Stimulated activated memory B cell treated with anti-CD40 and anti-IgM and Interleukin-4, amounts not matched to agents 10 μg/mL and 1 μg/mL and 100 μg/mL, for 72 hours (primary cell): ENCODE measurements around the gene MRPL1.
"Not testable (repeated sequence)": the region's sequence is repeated elsewhere in the genome, so short reads cannot be mapped to it uniquely, and the experiment has no call there.

Source experiments
- ATAC-seq: fragments of 150-1000 bp; cut with Tn5 transposase; 2 replicates; pipeline ENCODE4 v1.10.0; 2021
- H3K27ac Mint-ChIP-seq: one replicate; pipeline ENCODE4 v1.8.0; 2022; ENCODE audit warnings: mild to moderate bottlenecking, mixed read lengths
- H3K27me3 Mint-ChIP-seq: one replicate; pipeline ENCODE4 v1.8.0; 2022; ENCODE audit warnings: mixed read lengths
- H3K36me3 Mint-ChIP-seq: one replicate; pipeline ENCODE4 v1.8.0; 2022; ENCODE audit warnings: mixed read lengths
- H3K4me1 Mint-ChIP-seq: one replicate; pipeline ENCODE4 v1.8.0; 2022; ENCODE audit warnings: mixed read lengths
- H3K4me3 Mint-ChIP-seq: one replicate; pipeline ENCODE4 v1.8.0; 2022; ENCODE audit warnings: mild to moderate bottlenecking, moderate library complexity, mixed read lengths
- H3K9me3 Mint-ChIP-seq: one replicate; pipeline ENCODE4 v1.8.0; 2022; ENCODE audit warnings: mixed read lengths

Gene MRPL1

GRCh38 chr4:77960367-77960766 is 97.7 kb downstream of the MRPL1 start:
- H3K27me3 Mint-ChIP-seq = no peaks in the 10 kb centered on the region
- no peak overlapping the region for H3K27ac Mint-ChIP-seq
- H3K36me3 Mint-ChIP-seq = no peaks in the 10 kb centered on the region
- no peak overlapping the region for H3K4me3 Mint-ChIP-seq
- no peak for ATAC-seq
- no peaks in the 10 kb centered on the region for H3K4me1 Mint-ChIP-seq
- no peaks in the 10 kb centered on the region for H3K9me3 Mint-ChIP-seq

- Mint-ChIP-seq H3K36me3 (no peaks in the 10 kb centered on the region), H3K4me3 (no peak overlapping the region), H3K27me3 (peaks cover 9% of the 10 kb centered on the region), H3K9me3 (no peaks in the 10 kb centered on the region), H3K4me1 (no peaks in the 10 kb centered on the region), H3K27ac (no peak overlapping the region)
- no peak for ATAC-seq
These were observed 100.4 kb downstream of the MRPL1 start for GRCh38 chr4:77963004-77963403.

- not testable (repeated sequence) for H3K36me3 Mint-ChIP-seq, H3K9me3 Mint-ChIP-seq, H3K4me3 Mint-ChIP-seq, ATAC-seq, H3K4me1 Mint-ChIP-seq, H3K27ac Mint-ChIP-seq
- H3K27me3 Mint-ChIP-seq = peaks cover 25% of the 10 kb centered on the region
These were observed 111.0 kb downstream of the MRPL1 start for GRCh38 chr4:77973657-77974056.

DNA sequence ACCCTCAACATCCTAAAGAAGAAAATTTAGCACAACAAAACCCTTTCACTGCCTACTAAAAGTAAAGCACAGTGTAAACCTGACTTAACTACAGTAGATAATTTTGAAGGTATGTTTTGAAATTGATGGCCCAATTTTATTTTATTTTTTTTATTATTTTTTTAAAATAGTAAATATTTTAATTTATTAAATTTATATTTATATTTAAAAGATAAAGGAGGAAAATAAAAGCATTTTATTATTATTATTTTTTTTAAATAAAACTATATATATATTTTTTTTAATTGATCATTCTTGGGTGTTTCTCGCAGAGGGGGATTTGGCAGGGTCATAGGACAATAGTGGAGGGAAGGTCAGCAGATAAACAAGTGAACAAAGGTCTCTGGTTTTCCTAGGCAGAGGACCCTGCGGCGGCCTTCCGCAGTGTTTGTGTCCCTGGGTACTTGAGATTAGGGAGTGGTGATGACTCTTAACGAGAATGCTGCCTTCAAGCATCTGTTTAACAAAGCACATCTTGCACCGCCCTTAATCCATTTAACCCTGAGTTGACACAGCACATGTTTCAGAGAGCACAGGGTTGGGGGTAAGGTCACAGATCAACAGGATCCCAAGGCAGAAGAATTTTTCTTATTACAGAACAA is 120.4 kb downstream of the MRPL1 start:
- not testable (repeated sequence) for H3K27ac Mint-ChIP-seq, H3K4me3 Mint-ChIP-seq, ATAC-seq, H3K4me1 Mint-ChIP-seq, H3K36me3 Mint-ChIP-seq, H3K9me3 Mint-ChIP-seq
- H3K27me3 Mint-ChIP-seq = peaks cover 16% of the 10 kb centered on the region

DNA sequence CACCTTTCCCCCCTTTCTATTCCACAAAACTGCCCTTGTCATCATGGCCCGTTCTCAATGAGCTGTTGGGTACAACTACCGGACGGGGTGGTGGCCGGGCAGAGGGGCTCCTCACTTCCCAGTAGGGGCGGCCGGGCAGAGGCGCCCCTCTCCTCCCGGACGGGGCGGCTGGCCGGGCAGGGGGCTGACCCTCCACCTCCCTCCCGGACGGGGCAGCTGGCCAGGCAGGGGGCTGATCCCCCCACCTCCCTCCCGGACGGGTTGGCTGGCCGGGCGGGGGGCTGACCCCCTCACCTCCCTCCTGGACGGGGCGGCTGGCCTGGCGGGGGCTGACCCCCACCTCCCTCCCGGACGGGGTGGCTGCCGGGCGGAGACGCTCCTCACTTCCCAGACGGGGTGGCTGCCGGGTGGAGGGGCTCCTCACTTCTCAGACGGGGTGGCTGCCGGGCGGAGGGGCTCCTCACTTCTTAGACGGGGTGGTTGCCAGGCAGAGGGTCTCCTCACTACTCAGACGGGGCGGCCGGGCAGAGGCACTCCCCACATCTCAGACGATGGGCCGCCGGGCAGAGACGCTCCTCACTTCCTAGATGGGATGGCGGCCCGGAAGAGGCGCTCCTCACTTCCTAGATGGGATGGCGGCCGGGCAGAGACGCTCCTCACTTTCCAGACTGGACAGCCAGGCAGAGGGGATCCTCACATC is 121.1 kb downstream of the MRPL1 start:
- not testable (repeated sequence) for H3K4me3 Mint-ChIP-seq, H3K36me3 Mint-ChIP-seq, H3K4me1 Mint-ChIP-seq, H3K27ac Mint-ChIP-seq, H3K9me3 Mint-ChIP-seq, ATAC-seq
- H3K27me3 Mint-ChIP-seq = peaks cover 19% of the 10 kb centered on the region

DNA sequence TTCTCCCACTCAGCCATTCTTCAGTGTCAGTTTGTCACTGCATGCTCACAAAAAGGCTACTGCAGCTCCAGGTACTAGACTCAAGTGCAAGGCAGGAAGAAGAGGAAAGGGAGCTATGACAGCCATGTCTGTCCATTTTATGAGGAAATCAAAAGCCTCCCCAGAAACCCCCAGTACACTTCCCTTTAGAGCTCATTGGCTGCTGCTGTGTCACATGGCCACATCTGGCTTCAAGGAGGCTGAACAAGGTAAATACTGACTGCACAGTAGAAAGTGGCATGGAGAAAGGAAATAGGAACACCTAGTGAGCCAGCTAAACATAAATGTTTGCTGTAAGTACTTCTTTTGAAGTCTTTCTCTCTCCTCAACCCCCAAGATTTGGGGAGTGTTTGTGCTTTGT is 127.3 kb downstream of the MRPL1 start:
- Mint-ChIP-seq H3K27ac (no peak overlapping the region), H3K36me3 (no peaks in the 10 kb centered on the region), H3K4me1 (no peaks in the 10 kb centered on the region), H3K9me3 (peaks cover 3% of the 10 kb centered on the region), H3K27me3 (peaks cover 21% of the 10 kb centered on the region), H3K4me3 (no peak overlapping the region)
- ATAC-seq = no peak

DNA sequence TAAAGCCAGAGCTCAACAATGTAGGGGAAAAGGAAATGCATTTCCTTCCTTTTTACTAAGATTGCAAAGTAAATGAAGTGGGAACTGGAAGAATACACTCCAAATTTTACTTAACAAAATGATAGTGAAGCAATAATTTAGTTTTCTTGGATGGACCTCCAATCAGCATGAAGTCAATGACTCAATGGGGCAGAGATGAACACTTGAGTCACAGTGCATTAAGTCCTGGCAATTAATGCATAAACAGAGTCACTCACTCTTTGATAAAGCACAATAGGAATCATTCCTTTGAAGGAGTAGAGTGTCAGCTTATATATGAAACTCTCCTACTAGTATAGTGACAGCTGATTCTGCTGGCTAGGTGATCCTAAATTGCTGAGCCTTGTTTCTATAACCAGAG is 127.8 kb downstream of the MRPL1 start:
- peaks cover 21% of the 10 kb centered on the region for H3K27me3 Mint-ChIP-seq
- H3K36me3 Mint-ChIP-seq = no peaks in the 10 kb centered on the region
- no peak overlapping the region for H3K4me3 Mint-ChIP-seq
- no peak for ATAC-seq
- H3K27ac Mint-ChIP-seq = no peak overlapping the region
- H3K9me3 Mint-ChIP-seq = no peaks in the 10 kb centered on the region
- no peaks in the 10 kb centered on the region for H3K4me1 Mint-ChIP-seq

DNA sequence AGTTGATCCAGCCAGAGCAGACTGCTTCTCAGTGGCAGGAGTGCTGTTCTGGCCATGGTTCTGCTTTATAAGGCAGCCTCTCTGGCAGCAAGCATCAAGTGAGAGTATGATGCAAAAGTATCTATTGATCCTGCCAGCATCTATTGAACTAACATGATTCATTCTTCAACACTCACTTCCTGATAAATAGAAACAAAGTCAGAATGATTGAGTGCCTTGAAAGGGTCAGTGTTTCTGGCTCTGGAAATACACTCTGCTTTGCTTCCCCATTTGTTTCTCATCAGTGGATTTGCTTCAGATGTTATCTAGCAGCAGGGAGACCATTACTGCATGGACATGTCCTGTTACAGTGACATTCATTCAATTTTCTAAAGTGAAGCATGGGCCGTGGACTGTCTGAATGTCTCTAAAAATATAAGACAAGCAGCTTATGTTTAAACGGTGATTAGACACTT is 128.3 kb downstream of the MRPL1 start:
- Mint-ChIP-seq H3K27ac (no peak overlapping the region), H3K27me3 (peaks cover 21% of the 10 kb centered on the region), H3K4me3 (no peak overlapping the region), H3K4me1 (no peaks in the 10 kb centered on the region), H3K9me3 (no peaks in the 10 kb centered on the region), H3K36me3 (no peaks in the 10 kb centered on the region)
- ATAC-seq = no peak

DNA sequence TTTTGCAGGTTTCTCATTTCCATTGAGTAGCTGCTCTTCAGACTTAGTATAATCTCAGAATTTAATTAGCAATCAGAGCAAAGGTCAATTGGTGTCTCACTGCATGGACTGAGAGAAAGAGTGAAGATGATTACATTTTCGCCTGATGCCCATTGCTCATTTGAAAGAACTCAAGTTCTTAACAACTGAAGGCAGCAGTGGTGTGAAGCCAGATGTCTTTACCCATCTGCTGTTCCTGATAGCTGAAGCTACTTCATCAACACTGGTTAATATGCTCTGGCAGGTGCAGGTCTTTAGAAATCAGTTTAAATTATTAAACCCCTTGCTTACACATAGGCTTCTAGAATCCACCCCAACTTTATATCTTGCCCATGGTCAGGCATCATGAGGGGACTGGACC is 130.0 kb downstream of the MRPL1 start:
- Mint-ChIP-seq H3K4me1 (no peaks in the 10 kb centered on the region), H3K36me3 (no peaks in the 10 kb centered on the region), H3K27me3 (peaks cover 13% of the 10 kb centered on the region), H3K4me3 (no peak overlapping the region), H3K9me3 (no peaks in the 10 kb centered on the region), H3K27ac (no peak overlapping the region)
- no peak for ATAC-seq

DNA sequence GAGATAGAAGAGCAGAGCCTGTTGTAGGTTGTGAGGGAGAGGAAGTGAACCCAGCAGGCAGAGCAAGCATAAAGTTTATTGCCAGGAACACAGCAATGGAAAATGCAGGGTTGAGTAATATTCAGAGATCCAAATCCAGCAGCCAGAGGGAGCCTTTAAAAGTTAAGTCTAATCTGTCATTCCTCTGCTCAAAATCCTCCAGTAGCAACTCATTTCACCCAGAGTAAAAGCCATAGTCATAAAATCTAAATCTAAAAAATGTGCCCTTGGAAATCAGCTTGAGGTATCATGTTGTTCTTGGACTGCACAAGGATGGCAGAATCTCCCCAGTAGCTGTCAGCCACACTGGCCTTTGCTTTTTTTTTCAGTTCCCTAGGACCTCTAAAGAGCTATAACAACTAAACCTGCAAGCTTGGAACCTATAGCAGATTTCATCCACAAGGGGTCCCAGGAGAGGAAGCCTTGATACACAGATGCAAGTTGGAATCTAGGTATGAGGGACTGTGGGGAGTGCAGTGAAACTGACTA is 131.6 kb downstream of the MRPL1 start:
- no peak overlapping the region for H3K27ac Mint-ChIP-seq
- no peak overlapping the region for H3K4me3 Mint-ChIP-seq
- H3K9me3 Mint-ChIP-seq = no peaks in the 10 kb centered on the region
- H3K27me3 Mint-ChIP-seq = no peaks in the 10 kb centered on the region
- H3K36me3 Mint-ChIP-seq = no peaks in the 10 kb centered on the region
- H3K4me1 Mint-ChIP-seq = no peaks in the 10 kb centered on the region
- ATAC-seq = peak; percentile 69

DNA sequence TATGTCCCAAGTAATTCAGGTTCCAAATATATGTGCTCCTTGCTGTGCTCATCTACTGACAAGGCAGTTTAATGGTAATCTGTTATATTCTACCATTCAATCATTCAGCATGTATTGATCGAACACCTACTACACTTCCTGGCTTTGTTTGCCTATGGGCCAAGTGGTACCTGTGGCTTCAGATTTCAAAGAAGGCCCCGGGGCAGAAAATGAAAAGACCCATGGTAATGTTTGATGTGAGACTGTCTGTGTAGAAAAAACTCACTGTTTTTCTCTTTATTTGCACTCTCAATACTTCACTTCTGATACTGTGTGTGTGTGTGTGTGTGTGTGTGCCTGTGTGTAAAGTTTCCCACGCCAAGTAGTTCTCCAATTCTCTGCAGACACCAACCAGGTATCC is 133.4 kb downstream of the MRPL1 start:
- no peak overlapping the region for H3K4me3 Mint-ChIP-seq
- no peaks in the 10 kb centered on the region for H3K4me1 Mint-ChIP-seq
- no peak overlapping the region for H3K27ac Mint-ChIP-seq
- no peaks in the 10 kb centered on the region for H3K36me3 Mint-ChIP-seq
- H3K9me3 Mint-ChIP-seq = no peaks in the 10 kb centered on the region
- peaks cover 5% of the 10 kb centered on the region for H3K27me3 Mint-ChIP-seq
- ATAC-seq = no peak

GRCh38 chr4:78001531-78001930 is 138.9 kb downstream of the MRPL1 start:
- Mint-ChIP-seq H3K4me3 (no peak overlapping the region), H3K4me1 (peaks cover 6% of the 10 kb centered on the region), H3K9me3 (no peaks in the 10 kb centered on the region), H3K27ac (no peak overlapping the region), H3K27me3 (peaks cover 11% of the 10 kb centered on the region), H3K36me3 (no peaks in the 10 kb centered on the region)
- ATAC-seq = no peak

DNA sequence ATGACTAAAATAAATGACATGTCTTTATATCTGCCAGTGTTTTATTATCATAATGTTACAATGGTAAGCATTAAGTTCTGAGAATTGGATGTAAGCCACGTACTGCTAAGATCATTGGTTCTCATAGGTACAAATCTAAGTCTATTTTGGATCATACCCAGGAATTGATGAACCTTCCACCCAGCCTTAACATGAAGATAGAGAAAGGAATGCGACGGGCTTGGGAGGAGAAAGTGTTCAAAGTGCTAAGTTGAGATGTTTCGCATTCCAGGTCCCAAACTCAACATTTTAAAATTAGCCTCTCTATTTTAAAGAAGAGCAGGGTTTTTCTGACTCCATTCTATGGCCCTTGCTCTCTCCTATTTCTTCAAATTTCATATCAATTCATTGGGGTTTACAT is 139.6 kb downstream of the MRPL1 start:
- no peak overlapping the region for H3K4me3 Mint-ChIP-seq
- no peaks in the 10 kb centered on the region for H3K9me3 Mint-ChIP-seq
- peaks cover 6% of the 10 kb centered on the region for H3K4me1 Mint-ChIP-seq
- no peaks in the 10 kb centered on the region for H3K36me3 Mint-ChIP-seq
- ATAC-seq = no peak
- peaks cover 11% of the 10 kb centered on the region for H3K27me3 Mint-ChIP-seq
- H3K27ac Mint-ChIP-seq = no peak overlapping the region
